ENCODE data around the gene TRUB2.

TRUB2 gene

DNA sequence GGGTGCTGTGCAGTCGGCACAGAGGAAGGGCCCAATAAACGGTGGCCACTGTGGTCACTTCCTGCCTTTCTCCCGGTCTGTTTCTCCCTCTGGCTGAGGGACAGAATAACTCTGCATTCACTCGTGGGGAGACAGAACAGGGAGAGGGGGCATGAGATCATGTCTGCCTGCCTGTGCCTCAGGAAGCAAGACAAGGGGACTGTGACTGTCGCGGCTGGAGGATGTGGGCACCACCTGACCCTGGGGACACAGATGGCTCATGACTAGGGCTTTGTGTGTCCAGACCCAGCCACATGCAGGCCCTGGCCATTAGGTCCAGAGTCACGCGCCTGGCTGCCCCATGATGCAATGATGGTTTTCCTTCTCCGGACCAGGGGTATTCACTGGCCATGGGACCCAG lies 5.8 kb downstream of the TRUB2 start:
- TF ChIP-seq CTCF (conservative IDR thresholded peaks at IDR 0.05; ENCODE audit: low read depth, low read length), result no peak
- DNase-seq (ENCODE audit: low read depth), result no peak
- H3K4me3 ChIP-seq (ENCODE audit: low read depth, low read length), result no peak overlapping the region

DNA sequence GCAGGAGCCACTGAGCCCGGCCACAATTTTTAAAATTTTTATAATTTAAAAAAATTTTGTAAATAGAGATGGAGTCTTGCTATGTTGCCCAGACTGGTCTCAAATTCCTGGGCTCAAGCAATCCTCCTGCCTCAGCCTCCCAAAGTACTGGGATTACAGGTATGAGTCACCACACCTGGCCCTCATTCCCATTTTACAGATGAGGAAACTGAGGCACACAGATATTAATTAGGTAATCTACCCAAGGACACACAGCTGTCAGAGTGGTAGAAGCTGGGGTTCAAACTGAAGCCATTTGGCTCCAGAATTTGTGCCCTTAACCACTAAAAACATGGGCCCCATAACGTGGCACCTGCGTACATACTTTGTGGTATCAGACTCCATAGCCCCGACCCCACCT lies 7.5 kb downstream of the TRUB2 start:
- no peak for DNase-seq (ENCODE audit: low read depth)

DNA sequence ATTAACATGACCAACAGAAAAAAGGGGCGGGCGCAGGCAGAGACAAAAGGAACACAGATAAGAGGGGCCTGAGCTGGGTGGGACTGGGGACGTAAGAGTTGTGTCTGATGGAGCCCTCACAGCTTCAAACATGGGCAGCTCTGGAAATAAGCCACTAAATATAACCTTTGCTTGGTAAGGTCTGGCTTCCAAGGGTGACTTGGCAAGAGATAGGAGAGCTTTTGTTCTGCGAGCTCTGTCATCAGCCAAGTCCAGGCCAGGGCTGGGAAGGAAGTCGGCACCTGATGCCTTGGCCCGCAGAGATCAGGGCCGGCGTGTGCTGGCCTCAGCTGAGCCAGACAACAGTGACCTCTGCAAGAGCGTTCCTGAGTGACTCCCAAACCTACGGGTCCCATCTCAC lies 11.8 kb downstream of the TRUB2 start:
- no peak for DNase-seq (ENCODE audit: low read depth)
- no peak for TF ChIP-seq CTCF (conservative IDR thresholded peaks at IDR 0.05; ENCODE audit: low read depth, low read length)
- no peak overlapping the region for H3K4me3 ChIP-seq (ENCODE audit: low read depth, low read length)

More for the DNA sequence above, 7.5 kb downstream of the TRUB2 start:
- H3K4me3 ChIP-seq (ENCODE audit: low read depth, low read length), result no peak overlapping the region
- TF ChIP-seq CTCF (conservative IDR thresholded peaks at IDR 0.05; ENCODE audit: low read depth, low read length), result no peak

DNA sequence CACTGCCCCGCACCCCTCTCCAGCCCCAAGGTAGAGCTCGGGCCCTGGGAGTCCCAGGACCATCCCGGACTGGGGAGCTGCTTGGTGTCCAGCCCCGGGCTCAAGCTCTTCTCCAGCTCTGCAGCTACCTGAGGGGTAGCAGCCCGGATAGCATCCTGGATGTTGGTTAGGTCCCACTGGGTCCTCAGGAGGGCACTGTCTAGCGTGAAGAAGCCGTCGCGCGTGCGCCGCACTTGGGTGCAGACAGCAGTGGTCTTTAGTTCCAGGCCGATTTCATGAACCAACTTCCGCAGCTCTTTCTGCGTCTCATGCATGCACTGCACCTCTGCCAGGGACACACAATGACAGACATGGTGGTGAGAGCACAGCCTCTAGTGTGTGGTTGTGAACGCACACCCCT lies 12.7 kb downstream of the TRUB2 start:
- DNase-seq (ENCODE audit: low read depth), result no peak
- TF ChIP-seq CTCF (conservative IDR thresholded peaks at IDR 0.05; ENCODE audit: low read depth, low read length), result no peak
- no peak overlapping the region for H3K4me3 ChIP-seq (ENCODE audit: low read depth, low read length)

DNA sequence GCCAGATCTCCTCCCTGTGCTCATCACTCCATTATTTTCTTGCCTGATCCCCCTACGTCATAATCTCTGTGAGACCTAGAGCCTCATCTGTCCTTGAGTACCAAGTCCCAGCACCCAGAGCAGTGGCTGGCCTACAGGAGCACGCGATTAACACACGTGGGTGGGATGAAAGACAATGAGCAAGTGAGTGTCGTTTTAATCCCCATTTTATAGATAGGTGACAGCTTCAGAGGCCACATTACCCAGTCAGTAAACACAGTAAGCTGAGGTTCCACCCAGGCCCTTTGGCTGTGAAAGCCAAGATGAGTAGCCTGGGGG lies 17.3 kb downstream of the TRUB2 start:
- no peak for TF ChIP-seq CTCF (conservative IDR thresholded peaks at IDR 0.05; ENCODE audit: low read depth, low read length)
- DNase-seq (ENCODE audit: low read depth), result no peak
- H3K4me3 ChIP-seq (ENCODE audit: low read depth, low read length), result no peak overlapping the region

DNA sequence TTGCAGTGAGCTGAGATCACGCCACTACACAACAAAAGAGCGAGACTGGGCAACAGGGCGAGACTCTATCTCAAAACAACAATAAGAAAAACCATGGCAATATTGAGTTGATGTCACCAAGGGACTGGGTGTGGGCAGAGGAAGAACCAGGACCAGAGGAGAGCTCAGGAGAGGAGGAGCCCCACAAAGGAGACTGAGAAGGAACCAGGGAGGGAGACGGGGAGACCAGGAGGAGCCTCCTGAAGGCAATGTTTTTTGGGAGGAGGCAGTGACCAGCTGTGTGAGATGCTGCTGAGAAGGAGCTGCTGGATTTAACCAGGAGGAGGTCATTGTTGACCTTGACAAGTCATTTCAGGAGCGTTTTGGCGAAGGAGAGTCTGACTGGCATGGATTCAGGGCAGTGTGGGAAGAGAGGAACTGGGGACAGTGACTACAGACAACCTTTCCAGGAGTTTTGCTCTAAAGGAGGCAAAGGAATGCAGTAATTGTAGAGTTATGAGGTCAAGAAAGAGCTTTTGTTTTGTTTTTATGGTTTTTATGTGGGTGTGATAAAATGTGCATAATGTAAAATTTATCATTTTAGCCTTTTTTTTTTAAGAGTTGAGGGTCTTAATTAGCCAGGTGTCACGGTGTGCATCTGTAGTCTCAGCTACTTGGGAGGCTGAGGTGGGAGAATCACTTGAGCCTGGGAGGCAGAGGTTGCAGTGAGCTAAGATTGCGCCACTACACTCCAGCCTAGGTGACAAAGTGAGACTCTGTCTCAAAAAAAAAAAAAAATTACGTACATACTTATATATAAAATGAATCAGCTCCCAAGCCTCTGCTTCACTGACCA lies 17.9 kb downstream of the TRUB2 start:
- no peak for TF ChIP-seq CTCF (conservative IDR thresholded peaks at IDR 0.05; ENCODE audit: low read depth, low read length)
- no peak overlapping the region for H3K4me3 ChIP-seq (ENCODE audit: low read depth, low read length)
- DNase-seq (ENCODE audit: low read depth), result no peak
